Ectodermal cell (in vitro differentiated cells): ENCODE results near the gene SLC44A3.
"Not testable (repeated sequence)": the region's sequence is repeated elsewhere in the genome, so short reads cannot be mapped to it uniquely, and the experiment has no call there.

ENCODE experiments used
- H3K27ac ChIP-seq: 2 replicates; pipeline ENCODE4 v1.7.0; 2013; ENCODE audit warnings: mild to moderate bottlenecking, low read depth, low read length; ENCODE audit not compliant: insufficient read depth, poor library complexity, severe bottlenecking
- H3K27me3 ChIP-seq: 2 replicates; pipeline ENCODE4 v1.7.0; 2013; ENCODE audit warnings: mild to moderate bottlenecking, low read length; ENCODE audit not compliant: insufficient read depth, control insufficient read depth, poor library complexity, severe bottlenecking
- H3K36me3 ChIP-seq: one replicate; pipeline ENCODE4 v1.7.0; 2013; ENCODE audit warnings: low read length; ENCODE audit not compliant: control insufficient read depth, insufficient read depth
- H3K4me1 ChIP-seq: one replicate; pipeline ENCODE4 v1.7.0; 2013; ENCODE audit warnings: low read length; ENCODE audit not compliant: control insufficient read depth, insufficient read depth
- H3K4me3 ChIP-seq: 2 replicates; pipeline ENCODE4 v1.7.0; 2013; ENCODE audit warnings: low read depth, low read length, control low read depth; ENCODE audit not compliant: insufficient read depth
- H3K9me3 ChIP-seq: 2 replicates; pipeline ENCODE4 v1.7.0; 2013; ENCODE audit warnings: mild to moderate bottlenecking, low read length, moderate library complexity; ENCODE audit not compliant: control insufficient read depth
- WGBS, 2 experiments: methylation state at CpG; one replicate each; pipeline ENCODE4 v1.1.7; 2013; ENCODE audit warnings: missing lambda C conversion rate in 2 of 2; 5-methylcytosine and 5-hydroxymethylcytosine counted together

SLC44A3 gene

DNA sequence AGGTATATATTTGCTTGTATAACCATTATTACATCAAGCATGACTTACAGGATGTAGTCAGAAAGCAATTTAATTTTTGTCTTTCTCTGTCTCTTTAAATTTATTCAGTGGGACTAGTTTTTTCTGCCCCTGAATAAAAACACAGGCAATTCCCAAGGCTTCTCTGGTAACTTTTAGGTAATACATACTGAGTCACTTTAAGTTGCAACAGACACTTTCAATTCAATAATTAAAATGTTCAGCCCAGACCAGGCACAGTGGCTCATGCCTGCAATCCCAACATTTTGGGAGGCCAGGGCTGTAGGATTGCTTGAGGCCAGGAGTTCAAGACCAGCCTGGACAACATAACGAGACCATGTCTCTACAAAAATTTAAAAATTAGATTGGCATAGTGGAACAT, 12.3 kb downstream of the SLC44A3 start:
- H3K9me3 ChIP-seq = no peaks in the 10 kb centered on the region
- H3K36me3 ChIP-seq = no peaks in the 10 kb centered on the region
- no peak overlapping the region for H3K27ac ChIP-seq
- H3K4me1 ChIP-seq = no peaks in the 10 kb centered on the region
- 100% methylated on average over 1 of the region's 1 CpG for whole genome bisulfite sequencing, 2 experiments
- H3K4me3 ChIP-seq = no peak overlapping the region
- no peaks in the 10 kb centered on the region for H3K27me3 ChIP-seq

DNA sequence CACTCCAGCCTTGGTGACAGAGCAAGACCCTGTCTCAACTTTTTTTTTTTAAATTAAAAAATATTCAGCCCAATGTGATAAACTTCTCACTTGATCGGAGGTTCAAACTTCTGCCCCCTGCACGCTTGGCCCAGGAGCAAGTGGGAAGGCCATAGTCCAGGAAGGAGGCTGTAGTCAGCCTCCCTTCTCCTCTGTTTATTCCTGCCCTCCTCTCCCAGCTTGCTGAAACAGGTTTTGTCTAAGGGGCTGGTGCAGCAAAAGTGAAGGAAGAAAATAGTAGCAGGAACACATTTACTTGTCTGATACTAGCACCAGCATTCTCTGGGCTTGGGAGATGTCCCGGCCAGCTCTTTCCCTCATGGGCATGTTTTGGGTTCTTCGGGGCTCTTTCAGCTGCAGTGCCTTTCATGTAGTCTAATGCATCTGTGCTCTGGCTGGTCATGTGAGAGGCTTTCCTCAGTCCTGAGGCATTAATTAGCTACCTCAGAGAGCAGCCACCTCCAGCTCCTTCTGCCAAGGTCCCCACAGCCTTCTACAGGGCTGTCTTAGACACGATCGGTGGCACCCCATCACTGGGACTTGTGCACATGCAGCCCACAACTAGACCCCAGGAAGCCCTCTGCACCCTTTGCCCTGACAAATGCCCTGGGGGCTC, 12.9 kb downstream of the SLC44A3 start:
- H3K27me3 ChIP-seq = no peaks in the 10 kb centered on the region
- 90 to 91% methylated on average over 6 of the region's 6 CpGs for WGBS, 2 experiments
- H3K4me3 ChIP-seq = no peak overlapping the region
- no peaks in the 10 kb centered on the region for H3K9me3 ChIP-seq
- no peaks in the 10 kb centered on the region for H3K36me3 ChIP-seq
- H3K27ac ChIP-seq = no peak overlapping the region
- H3K4me1 ChIP-seq = no peaks in the 10 kb centered on the region

DNA sequence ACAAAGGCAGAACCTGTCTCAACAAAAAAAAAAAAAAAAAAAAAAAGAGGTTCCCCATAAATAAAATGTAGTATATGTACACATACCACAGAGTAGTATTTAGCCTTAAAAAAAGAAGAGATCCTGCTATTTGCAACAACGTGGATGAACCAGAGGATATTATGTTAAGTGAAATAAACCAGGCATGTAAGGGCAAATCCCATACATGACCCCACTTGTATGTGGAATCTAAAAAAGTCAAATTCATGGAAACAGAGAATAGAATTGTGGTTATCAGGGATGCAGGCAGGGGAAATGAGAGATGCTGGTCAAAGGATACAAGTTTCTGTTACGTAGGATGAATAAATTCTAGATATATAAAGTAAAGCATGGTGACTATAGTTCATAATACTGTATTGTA, 16.7 kb downstream of the SLC44A3 start:
- Histone ChIP-seq H3K4me3 (no peak overlapping the region), H3K27ac (no peak overlapping the region), H3K9me3 (no peaks in the 10 kb centered on the region), H3K27me3 (no peaks in the 10 kb centered on the region), H3K4me1 (no peaks in the 10 kb centered on the region), H3K36me3 (no peaks in the 10 kb centered on the region)
- WGBS, 2 experiments = 96 to 97% methylated on average over 2 of the region's 2 CpGs

DNA sequence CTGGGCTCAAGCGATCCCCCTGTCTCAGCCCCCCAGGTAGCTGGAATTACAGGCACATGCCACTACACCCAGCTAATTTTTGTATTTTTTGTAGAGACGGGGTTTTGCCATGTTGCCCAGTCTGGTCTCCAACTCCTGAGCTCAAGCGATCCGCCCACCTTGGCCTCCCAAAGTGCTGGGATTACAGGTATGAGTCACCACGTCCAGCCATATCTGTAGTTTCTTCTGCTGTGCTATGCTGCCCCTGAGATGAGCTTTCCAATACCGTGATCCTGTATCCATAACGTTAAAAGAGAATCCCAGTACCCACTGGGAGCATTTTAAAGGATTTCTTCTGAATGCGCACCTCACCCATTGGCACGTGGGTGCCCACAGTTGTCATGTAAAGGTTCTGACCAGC, 20.2 kb downstream of the SLC44A3 start:
- H3K27ac ChIP-seq, H3K4me1 ChIP-seq, H3K36me3 ChIP-seq, H3K4me3 ChIP-seq, H3K9me3 ChIP-seq, H3K27me3 ChIP-seq: not testable (repeated sequence)
- WGBS, 2 experiments = 92% methylated on average over 9 of the region's 9 CpGs

DNA sequence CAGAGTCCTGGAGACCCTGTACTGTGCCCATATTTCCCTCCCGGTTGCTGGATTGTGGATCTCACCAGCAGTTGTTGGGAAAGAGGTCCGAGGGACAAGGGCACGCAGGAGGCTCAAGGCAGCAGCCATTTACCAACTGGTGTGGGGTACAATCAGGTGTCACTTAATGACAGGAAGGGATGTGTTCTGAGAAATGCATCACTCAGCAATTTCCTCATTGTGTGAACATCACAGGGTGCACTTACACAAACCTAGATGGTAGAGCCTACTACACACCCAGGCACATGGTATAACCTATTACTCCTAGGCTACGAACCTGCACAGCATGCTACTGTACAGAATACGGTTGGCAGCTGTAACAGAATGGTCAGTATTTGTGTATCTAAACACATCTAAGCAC, 20.7 kb downstream of the SLC44A3 start:
- no peaks in the 10 kb centered on the region for H3K4me1 ChIP-seq
- WGBS, 2 experiments = 94 to 100% methylated on average over 5 of the region's 5 CpGs

DNA sequence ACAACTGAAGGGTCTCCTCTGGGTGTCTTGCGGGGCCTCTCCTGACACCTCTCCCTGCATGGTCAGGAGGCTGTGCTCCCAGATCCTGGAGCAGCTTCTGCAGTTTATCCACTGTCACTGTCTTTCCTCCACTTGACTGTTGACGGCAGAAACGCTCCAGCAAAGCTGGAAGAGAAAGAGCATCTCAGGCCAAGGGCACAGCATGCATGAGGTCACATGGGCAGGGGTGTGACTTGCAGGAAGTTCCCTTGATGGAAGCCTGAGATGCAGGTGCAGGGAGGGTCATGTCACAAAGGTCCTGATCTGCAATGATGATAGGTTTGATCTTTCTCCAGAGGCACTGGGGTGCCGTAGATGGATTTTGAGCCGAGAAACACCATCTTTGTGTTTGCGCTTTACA, 23.3 kb downstream of the SLC44A3 start:
- no peak overlapping the region for H3K4me3 ChIP-seq
- H3K27me3 ChIP-seq = no peaks in the 10 kb centered on the region
- no peaks in the 10 kb centered on the region for H3K36me3 ChIP-seq
- 92 to 93% methylated on average over 6 of the region's 6 CpGs for WGBS, 2 experiments
- H3K27ac ChIP-seq = no peak overlapping the region
- H3K4me1 ChIP-seq = no peaks in the 10 kb centered on the region
- H3K9me3 ChIP-seq = no peaks in the 10 kb centered on the region

More for the DNA sequence above, 20.7 kb downstream of the SLC44A3 start:
- H3K27ac ChIP-seq = no peak overlapping the region
- no peaks in the 10 kb centered on the region for H3K27me3 ChIP-seq
- no peak overlapping the region for H3K4me3 ChIP-seq
- H3K36me3 ChIP-seq = no peaks in the 10 kb centered on the region
- H3K9me3 ChIP-seq = no peaks in the 10 kb centered on the region

DNA sequence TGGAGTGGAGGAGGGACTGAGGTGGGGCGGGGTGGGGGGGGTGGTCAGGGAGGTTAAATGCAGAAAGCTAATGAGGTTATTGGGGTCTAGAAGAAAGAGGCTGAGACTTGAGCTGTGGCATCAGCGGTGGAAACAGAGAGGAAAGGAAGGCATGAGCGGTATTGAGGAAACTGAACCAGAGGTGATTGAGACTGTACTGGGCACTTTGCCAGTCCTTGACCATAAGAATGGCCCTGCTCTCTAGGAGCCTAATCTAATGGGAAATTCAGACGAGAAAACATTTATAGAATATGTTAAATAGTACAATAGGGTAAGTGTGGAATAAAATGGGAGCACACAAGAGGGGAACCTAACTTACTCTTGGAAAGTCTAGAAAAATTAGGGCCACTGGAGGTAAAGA, 23.7 kb downstream of the SLC44A3 start:
- Histone ChIP-seq H3K36me3 (no peaks in the 10 kb centered on the region), H3K9me3 (no peaks in the 10 kb centered on the region), H3K4me3 (no peak overlapping the region), H3K4me1 (no peaks in the 10 kb centered on the region), H3K27ac (no peak overlapping the region), H3K27me3 (no peaks in the 10 kb centered on the region)
- 95 to 96% methylated on average over 4 of the region's 4 CpGs for WGBS, 2 experiments

DNA sequence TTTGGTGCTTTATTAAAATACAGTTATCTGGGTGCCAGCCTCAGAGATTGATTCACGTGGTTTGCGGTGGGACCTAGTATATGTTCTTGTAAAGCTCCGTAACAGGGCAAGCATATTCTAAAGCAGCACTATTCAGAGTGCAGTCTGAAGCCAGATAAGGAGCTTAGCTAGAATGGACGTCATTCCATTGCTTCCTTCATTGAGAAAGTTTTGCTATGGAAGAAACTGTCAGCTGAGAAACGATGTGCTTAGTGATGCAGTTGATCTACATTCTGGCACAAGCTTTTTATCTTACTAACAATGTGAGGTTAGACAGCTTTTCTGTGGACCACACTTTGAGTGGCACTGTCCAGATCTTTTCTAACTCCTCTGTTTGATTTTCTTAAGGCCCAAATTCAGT, 26.2 kb downstream of the SLC44A3 start:
- H3K27me3 ChIP-seq = no peaks in the 10 kb centered on the region
- no peaks in the 10 kb centered on the region for H3K4me1 ChIP-seq
- 93 to 95% methylated on average over 5 of the region's 5 CpGs for WGBS, 2 experiments
- no peak overlapping the region for H3K4me3 ChIP-seq
- no peaks in the 10 kb centered on the region for H3K9me3 ChIP-seq
- H3K36me3 ChIP-seq = no peaks in the 10 kb centered on the region
- no peak overlapping the region for H3K27ac ChIP-seq

DNA sequence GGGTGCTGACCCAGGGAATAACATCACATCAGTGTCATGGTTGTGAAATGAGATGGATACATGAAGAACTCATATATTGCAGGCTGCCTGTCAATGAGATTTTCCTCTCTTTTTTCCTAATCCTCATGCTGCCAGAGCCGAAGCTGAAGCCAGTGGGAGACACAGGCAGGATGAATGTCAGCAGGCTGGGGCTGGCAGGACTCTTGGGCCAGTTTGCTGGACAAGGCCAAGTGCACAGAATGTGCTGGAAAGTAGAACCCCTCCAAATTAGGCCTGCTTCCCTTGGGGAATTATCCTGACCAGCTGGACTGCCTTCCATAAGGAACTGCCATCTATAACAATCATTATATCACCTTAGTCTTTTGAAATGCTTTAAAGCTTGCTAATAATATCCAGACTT, 31.4 kb downstream of the SLC44A3 start:
- Histone ChIP-seq H3K36me3 (no peaks in the 10 kb centered on the region), H3K27me3 (peaks cover 16% of the 10 kb centered on the region)
- 77 to 90% methylated on average over 1 of the region's 1 CpG for WGBS, 2 experiments

DNA sequence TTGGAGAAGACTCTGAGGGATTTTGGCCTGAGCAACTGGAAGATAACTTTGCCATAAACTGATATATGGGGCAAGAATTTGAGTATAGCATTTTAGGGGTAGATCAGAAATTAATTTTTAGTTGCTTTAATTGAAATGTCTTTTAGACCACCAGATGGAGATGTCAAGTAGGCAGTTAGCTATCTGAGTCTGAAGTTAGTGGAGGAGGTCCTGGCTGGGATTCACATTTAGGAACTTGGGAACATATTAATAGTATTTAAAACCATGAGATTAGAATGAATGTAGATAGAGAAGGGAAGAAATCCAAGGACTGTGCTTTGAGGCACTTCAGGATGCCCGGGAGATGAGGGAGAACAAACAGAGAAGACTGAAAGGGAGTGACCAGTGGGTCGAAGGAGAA, 32.6 kb downstream of the SLC44A3 start:
- peaks cover 16% of the 10 kb centered on the region for H3K27me3 ChIP-seq

More for the DNA sequence above, 31.4 kb downstream of the SLC44A3 start:
- no peak overlapping the region for H3K27ac ChIP-seq
- H3K4me1 ChIP-seq = peaks cover 5% of the 10 kb centered on the region
- H3K4me3 ChIP-seq = no peak overlapping the region
- H3K9me3 ChIP-seq = no peaks in the 10 kb centered on the region

More for the DNA sequence above, 32.6 kb downstream of the SLC44A3 start:
- H3K27ac ChIP-seq = no peak overlapping the region
- no peaks in the 10 kb centered on the region for H3K9me3 ChIP-seq
- 79 to 86% methylated on average over 2 of the region's 2 CpGs for WGBS, 2 experiments
- no peaks in the 10 kb centered on the region for H3K36me3 ChIP-seq
- no peak overlapping the region for H3K4me3 ChIP-seq
- H3K4me1 ChIP-seq = peaks cover 5% of the 10 kb centered on the region
